ENCODE data around the gene HOPX.

DNA sequence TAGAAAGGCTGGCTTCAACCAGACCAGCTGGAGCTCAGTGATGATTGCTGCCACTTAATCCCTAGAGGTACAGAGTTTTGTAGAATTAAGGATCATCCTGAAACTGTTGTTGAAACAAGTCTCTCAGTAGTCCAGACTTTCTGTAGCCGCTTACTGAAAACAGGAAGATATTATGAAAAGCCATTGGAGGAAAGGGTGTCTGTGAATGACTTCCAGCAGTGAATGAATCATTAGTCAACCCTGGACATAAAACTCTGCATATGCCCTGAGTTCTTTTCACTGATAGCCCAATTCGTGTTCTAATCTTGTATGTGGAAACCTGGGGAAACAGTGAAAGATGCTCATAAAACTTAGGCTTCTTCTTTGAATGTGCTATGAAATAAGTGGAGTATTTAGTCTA lies 14.8 kb downstream of the HOPX start:
- TF ChIP-seq, protein P1, sequence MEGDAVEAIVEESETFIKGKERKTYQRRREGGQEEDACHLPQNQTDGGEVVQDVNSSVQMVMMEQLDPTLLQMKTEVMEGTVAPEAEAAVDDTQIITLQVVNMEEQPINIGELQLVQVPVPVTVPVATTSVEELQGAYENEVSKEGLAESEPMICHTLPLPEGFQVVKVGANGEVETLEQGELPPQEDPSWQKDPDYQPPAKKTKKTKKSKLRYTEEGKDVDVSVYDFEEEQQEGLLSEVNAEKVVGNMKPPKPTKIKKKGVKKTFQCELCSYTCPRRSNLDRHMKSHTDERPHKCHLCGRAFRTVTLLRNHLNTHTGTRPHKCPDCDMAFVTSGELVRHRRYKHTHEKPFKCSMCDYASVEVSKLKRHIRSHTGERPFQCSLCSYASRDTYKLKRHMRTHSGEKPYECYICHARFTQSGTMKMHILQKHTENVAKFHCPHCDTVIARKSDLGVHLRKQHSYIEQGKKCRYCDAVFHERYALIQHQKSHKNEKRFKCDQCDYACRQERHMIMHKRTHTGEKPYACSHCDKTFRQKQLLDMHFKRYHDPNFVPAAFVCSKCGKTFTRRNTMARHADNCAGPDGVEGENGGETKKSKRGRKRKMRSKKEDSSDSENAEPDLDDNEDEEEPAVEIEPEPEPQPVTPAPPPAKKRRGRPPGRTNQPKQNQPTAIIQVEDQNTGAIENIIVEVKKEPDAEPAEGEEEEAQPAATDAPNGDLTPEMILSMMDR (IDR thresholded peaks at IDR 0.05), result no peak
- TF ChIP-seq POLR2A (IDR thresholded peaks at IDR 0.05), result no peak
